NCI-H2107 treated with DMSO at 0.1 percent for 48 hours (cell line): Measurements from ENCODE around the gene WIPF2.

ENCODE experiments used
- DNase-seq: peaks from one replicate; lab custom pipeline; 2025; ENCODE audit not compliant: unreplicated experiment; lab: John Stamatoyannopoulos, UW

The WIPF2 gene

GRCh38 chr17:40247926-40248495, 28.9 kb downstream of the WIPF2 start:
- no peak for DNase-seq

GRCh38 chr17:40248507-40248906, 29.4 kb downstream of the WIPF2 start:
- DNase-seq = no peak

GRCh38 chr17:40251576-40251975, 32.5 kb downstream of the WIPF2 start:
- no peak for DNase-seq

GRCh38 chr17:40253565-40253964, 34.5 kb downstream of the WIPF2 start:
- DNase-seq = no peak

GRCh38 chr17:40259505-40259904, 40.4 kb downstream of the WIPF2 start:
- no peak for DNase-seq

- no peak for DNase-seq
Observed at GRCh38 chr17:40260528-40260927, 41.4 kb downstream of the WIPF2 start.

- DNase-seq = no peak
Observed at GRCh38 chr17:40264458-40265185, 45.5 kb downstream of the WIPF2 start.

GRCh38 chr17:40265337-40265736, 46.2 kb downstream of the WIPF2 start:
- DNase-seq = no peak

GRCh38 chr17:40266882-40267281, 47.8 kb downstream of the WIPF2 start:
- no peak for DNase-seq

- no peak for DNase-seq
Observed at GRCh38 chr17:40268141-40268712, 49.1 kb downstream of the WIPF2 start.

- no peak for DNase-seq
Observed at GRCh38 chr17:40278414-40278813, 59.3 kb downstream of the WIPF2 start.

- DNase-seq = no peak
Observed at GRCh38 chr17:40279402-40279801, 60.3 kb downstream of the WIPF2 start.

- DNase-seq = no peak
Observed at GRCh38 chr17:40281663-40282062, 62.6 kb downstream of the WIPF2 start.

GRCh38 chr17:40283662-40284061, 64.6 kb downstream of the WIPF2 start:
- DNase-seq = no peak

GRCh38 chr17:40284085-40284713, 65.1 kb downstream of the WIPF2 start:
- DNase-seq = no peak

- no peak for DNase-seq
Observed at GRCh38 chr17:40286473-40286872, 67.4 kb downstream of the WIPF2 start.

- no peak for DNase-seq
Observed at GRCh38 chr17:40287159-40287493, 68.0 kb downstream of the WIPF2 start.

- peak; percentile 99 for DNase-seq
Observed at GRCh38 chr17:40287494-40288369, 68.6 kb downstream of the WIPF2 start, which contains the start of gene CDC6. CDC6 (plus strand) TSS chr17:40287879; CDS start chr17:40289421, 1,542 bp downstream.

GRCh38 chr17:40290629-40291280, 71.7 kb downstream of the WIPF2 start:
- peak; percentile 26 for DNase-seq

- DNase-seq = no peak
Observed at GRCh38 chr17:40291281-40291664, 72.2 kb downstream of the WIPF2 start.

- no peak for DNase-seq
Observed at GRCh38 chr17:40293363-40293762, 74.3 kb downstream of the WIPF2 start.
